COLO668 (cell line): ENCODE measurements around the gene EGF.
"Not testable (repeated sequence)": the region's sequence is repeated elsewhere in the genome, so short reads cannot be mapped to it uniquely, and the experiment has no call there.

Source experiments
- DNase-seq: peaks from one replicate; lab custom pipeline; 2025; ENCODE audit not compliant: unreplicated experiment; lab: John Stamatoyannopoulos, UW

The EGF gene

DNA sequence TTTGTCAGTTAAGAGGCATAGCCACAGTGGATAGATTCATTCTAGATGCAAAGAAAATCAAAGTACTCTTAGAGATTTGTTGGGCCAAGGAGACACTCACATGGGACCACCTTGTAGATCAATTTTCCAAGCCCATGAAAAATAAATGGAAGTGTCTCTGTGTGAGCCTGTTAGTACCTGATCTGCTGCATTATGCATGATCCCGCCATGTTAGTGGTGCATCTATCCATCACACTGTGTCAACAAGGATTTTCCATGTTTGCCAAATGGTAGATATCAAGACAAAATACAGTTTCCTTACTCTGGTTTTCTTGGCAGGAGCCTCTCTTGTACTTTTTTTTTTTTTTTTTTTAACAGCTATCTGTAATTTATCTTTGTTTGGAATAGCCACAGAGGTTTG, 112.4 kb downstream of the EGF start:
- DNase-seq, result no peak

DNA sequence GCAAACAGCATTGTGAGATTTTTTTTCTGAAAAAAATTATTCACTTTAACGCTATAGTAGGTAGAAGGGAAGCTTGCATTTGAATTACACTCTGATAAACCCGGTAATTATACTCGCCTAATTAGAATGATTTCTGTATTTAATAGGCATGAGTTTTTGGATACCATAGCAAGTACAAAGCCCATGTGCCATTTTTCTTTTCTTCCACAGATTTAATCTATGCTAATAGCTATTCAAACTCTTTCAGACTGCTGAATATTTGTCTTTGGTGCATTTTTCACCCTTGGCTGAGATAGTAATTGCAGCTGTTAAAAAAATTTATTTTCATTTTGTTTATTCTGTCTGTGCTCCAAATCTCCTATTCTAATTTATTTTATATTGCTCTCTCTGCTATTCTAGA, 113.0 kb downstream of the EGF start:
- no peak for DNase-seq

GRCh38 chr4:110032603-110033002, 119.9 kb downstream of the EGF start:
- DNase-seq, result no peak

- DNase-seq, result no peak
Observed at GRCh38 chr4:110033355-110034025, 120.8 kb downstream of the EGF start.

DNA sequence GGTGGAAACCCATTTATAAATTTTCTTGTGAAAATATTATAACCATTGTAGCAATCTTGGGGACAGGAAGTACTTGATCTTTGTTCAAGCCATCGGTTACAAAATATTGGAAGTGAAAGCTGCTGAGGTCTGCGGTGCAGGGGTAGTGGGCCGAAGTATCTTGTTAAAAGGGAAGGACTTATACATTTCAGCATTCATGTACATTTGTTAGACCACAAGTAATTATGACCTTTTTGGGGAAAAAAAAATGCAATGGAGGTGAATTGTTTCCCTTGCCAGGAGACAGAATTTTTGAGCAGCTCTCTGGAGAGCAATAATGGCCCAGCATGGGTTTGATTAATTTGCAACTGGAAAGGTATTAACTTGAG, 121.3 kb downstream of the EGF start:
- no peak for DNase-seq

DNA sequence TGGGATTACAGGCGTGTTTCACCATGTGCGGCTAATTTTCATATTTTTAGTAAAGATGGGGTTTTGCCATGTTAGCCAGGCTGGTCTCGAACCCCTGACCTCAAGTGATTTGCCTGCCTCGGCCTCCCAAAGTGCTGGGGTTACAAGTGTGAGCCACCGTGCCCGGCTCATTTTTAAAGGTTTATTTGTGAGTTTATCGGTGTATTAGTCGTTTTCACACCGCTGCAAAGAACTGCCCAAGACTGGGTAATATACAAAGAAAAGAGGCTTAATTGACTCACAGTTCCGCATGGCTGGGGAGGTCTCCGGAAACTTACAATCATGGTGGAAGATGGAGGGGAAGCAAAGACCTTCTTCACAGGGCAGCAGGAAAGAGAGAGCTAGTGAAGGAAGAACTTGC, 126.5 kb downstream of the EGF start:
- not testable (repeated sequence) for DNase-seq

DNA sequence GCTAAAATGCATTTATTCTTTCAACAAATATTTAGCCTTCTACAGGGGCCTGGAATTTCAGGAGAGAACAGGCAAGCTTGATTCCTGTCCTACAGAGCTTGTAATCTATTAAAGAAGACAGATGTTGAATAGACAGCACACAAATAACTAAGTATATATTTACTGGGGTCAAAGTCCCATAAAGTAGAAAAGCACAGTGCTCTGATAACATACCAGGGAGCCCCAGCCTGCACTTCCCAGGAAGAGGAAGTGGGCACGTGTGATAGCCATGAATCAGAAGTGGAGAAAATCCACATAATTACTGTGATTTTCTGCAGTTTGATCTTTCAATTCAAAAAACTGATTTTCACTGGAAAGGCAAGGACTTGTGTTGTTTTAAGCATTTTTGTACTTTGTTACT, 129.1 kb downstream of the EGF start:
- no peak for DNase-seq

- no peak for DNase-seq
Observed at GRCh38 chr4:110042545-110043517, 130.1 kb downstream of the EGF start.

GRCh38 chr4:110046588-110047049, 133.9 kb downstream of the EGF start:
- no peak for DNase-seq

- DNase-seq, result peak; percentile 36
Observed at GRCh38 chr4:110049951-110050925, 137.6 kb downstream of the EGF start.

GRCh38 chr4:110055158-110055768, 142.6 kb downstream of the EGF start:
- DNase-seq, result no peak

- no peak for DNase-seq
Observed at GRCh38 chr4:110058677-110059076, 146.0 kb downstream of the EGF start.

- DNase-seq, result no peak
Observed at GRCh38 chr4:110059556-110060191, 147.0 kb downstream of the EGF start.

DNA sequence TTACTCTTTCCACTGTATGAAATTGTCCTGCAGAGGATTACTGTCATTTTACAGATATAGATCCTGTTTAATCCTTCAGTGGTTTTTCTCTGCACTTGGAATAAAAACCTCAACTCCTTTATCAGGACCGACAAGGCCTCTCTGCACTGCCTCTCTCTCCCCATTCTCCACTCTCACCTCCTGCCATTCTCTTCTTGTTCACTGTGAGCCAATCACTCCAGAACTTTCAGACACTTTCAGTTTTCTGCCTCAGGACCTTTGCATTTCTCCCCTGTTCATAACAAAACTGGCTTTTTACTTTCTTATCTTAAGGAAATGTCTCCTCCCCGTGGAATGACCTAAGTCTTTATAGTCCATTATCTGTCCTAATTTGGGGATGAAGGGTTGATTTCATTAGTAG, 148.4 kb downstream of the EGF start:
- no peak for DNase-seq
